Activated T-helper 2 cell treated with anti-CD3 and anti-CD28 coated beads, Interferon-gamma antibody, Interleukin-2, Interleukin-4, amounts not matched to agents 10 μg/mL and 5 μg/mL and 100 μg/mL, durations not matched to agents 14 hours and 24 hours and 36 hours (primary cell): ENCODE measurements around the gene AGAP3. TPM values are rescaled to one million over a fixed set of nuclear protein-coding genes. Genes with fewer than 3 reads are reported as not detected.

Source experiments
- DNase-seq: peaks from one replicate; pipeline ENCODE4 v3.0.0; 2021; ENCODE audit warnings: low spot score
- H3K27ac Mint-ChIP-seq: one replicate; pipeline ENCODE4 v1.8.0; 2021; ENCODE audit warnings: mixed read lengths
- H3K27me3 Mint-ChIP-seq: one replicate; pipeline ENCODE4 v1.8.0; 2021; ENCODE audit warnings: low read depth, mixed read lengths
- H3K36me3 Mint-ChIP-seq: one replicate; pipeline ENCODE4 v1.8.0; 2021; ENCODE audit warnings: low read depth, mixed read lengths
- H3K4me1 Mint-ChIP-seq: one replicate; pipeline ENCODE4 v1.8.0; 2021; ENCODE audit warnings: low read depth, mixed read lengths
- H3K4me3 Mint-ChIP-seq: one replicate; pipeline ENCODE4 v1.8.0; 2021; ENCODE audit warnings: low read depth, mild to moderate bottlenecking, moderate library complexity, mixed read lengths
- H3K9me3 Mint-ChIP-seq: one replicate; pipeline ENCODE4 v1.8.0; 2021; ENCODE audit warnings: mixed read lengths
- intact Hi-C: fragments of 100-400 bp; cut with micrococcal nuclease; formaldehyde crosslinking; loops from one replicate; pipeline ENCODE4 v1.15.1; 2023
- total RNA-seq: library from RNA; stranded (reverse); gene quantifications from 2 replicates; pipeline ENCODE4 v1.2.3, GENCODE V29; 2022

The AGAP3 gene
- total RNA-seq, 1 donor from 2014 or later, result 62.5 TPM

DNA sequence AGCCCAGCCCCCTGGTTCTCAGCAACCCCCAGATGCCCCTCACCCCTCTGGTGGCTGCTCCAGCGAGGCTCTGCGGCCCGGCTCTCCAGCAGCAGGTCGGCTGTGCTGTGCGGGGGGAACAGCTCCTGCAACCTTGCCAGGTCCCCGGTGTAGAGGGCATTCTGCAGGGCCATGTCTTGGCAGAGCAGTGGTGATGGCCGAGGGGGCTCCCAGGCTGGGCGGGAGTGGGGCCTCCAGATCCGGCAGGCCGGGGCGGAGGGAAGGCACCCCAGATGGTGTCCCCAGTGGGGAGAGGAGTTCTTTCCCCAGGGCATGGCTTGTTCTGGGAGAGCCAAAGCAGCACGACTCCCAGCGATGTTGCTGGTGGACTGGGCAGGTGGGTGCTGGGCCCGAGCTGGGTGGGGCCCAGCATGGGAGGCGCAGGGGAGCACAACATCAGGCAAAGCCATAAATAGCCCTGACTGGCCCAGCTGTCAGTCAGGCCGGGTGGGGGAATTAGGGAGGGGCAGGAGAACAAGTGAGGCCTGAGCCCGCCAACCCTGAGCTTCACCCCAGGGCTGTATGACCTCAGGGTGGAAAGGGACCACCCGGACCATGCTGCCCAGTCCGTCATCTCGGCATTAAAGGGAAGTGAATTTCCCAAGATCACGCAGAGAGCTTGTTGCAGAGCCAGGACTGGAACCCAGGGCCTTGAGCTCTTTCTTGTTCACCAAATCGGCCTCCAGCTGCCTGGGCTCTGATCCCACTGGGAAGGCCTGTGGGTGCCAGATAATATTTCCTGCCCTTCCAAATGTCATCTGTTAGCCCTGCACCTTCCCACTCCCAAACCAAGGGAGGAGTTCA, 101.4 kb downstream of the AGAP3 start:
- DNase-seq, result no peak
- Mint-ChIP-seq H3K27me3 (peaks cover 10% of the 10 kb centered on the region), H3K4me1 (no peaks in the 10 kb centered on the region), H3K4me3 (no peak overlapping the region), H3K36me3 (no peaks in the 10 kb centered on the region), H3K27ac (no peak overlapping the region), H3K9me3 (no peaks in the 10 kb centered on the region)
- intact Hi-C loops, result no loop called here

- intact Hi-C loops, result no loop called here
- DNase-seq, result no peak
- Mint-ChIP-seq H3K36me3 (no peaks in the 10 kb centered on the region), H3K27me3 (peaks cover 10% of the 10 kb centered on the region), H3K9me3 (no peaks in the 10 kb centered on the region), H3K4me1 (no peaks in the 10 kb centered on the region), H3K27ac (no peak overlapping the region), H3K4me3 (no peak overlapping the region)
These were observed 101.9 kb downstream of the AGAP3 start for GRCh38 chr7:151188252-151188542.

DNA sequence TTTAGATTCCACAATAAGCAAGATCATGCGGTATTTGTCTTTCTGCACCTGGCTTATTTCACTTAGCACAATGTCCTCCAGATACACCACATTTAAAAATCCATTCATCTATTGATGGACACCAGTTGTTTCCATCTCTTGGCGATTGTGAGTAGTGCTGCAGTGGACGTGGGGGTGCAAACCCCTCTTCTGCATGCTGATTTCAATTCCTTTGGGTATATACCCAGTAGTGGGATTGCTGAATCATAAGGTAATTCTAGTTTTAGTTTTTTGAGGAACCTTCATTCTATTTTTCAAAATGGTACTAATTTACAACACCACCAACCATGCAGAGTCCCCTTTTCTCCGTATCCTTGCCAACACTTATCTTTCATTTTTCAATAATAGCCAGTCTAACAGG, 102.8 kb downstream of the AGAP3 start:
- no peak overlapping the region for H3K4me3 Mint-ChIP-seq
- H3K27ac Mint-ChIP-seq, result no peak overlapping the region
- intact Hi-C loops, result no loop called here
- H3K9me3 Mint-ChIP-seq, result no peaks in the 10 kb centered on the region
- peaks cover 10% of the 10 kb centered on the region for H3K27me3 Mint-ChIP-seq
- H3K36me3 Mint-ChIP-seq, result no peaks in the 10 kb centered on the region
- DNase-seq, result no peak
- H3K4me1 Mint-ChIP-seq, result no peaks in the 10 kb centered on the region

- intact Hi-C loops, result no loop called here
- H3K27ac Mint-ChIP-seq, result no peak overlapping the region
- H3K9me3 Mint-ChIP-seq, result no peaks in the 10 kb centered on the region
- H3K36me3 Mint-ChIP-seq, result no peaks in the 10 kb centered on the region
- H3K4me1 Mint-ChIP-seq, result no peaks in the 10 kb centered on the region
- H3K4me3 Mint-ChIP-seq, result no peak overlapping the region
- no peak for DNase-seq
- peaks cover 15% of the 10 kb centered on the region for H3K27me3 Mint-ChIP-seq
These were observed 105.3 kb downstream of the AGAP3 start for GRCh38 chr7:151191544-151191943.

- Mint-ChIP-seq H3K27me3 (peaks cover 15% of the 10 kb centered on the region), H3K4me3 (no peak overlapping the region), H3K9me3 (no peaks in the 10 kb centered on the region), H3K36me3 (no peaks in the 10 kb centered on the region), H3K4me1 (no peaks in the 10 kb centered on the region), H3K27ac (no peak overlapping the region)
- intact Hi-C loops, result no loop called here
- DNase-seq, result no peak
These were observed 105.8 kb downstream of the AGAP3 start for GRCh38 chr7:151192002-151192539.

DNA sequence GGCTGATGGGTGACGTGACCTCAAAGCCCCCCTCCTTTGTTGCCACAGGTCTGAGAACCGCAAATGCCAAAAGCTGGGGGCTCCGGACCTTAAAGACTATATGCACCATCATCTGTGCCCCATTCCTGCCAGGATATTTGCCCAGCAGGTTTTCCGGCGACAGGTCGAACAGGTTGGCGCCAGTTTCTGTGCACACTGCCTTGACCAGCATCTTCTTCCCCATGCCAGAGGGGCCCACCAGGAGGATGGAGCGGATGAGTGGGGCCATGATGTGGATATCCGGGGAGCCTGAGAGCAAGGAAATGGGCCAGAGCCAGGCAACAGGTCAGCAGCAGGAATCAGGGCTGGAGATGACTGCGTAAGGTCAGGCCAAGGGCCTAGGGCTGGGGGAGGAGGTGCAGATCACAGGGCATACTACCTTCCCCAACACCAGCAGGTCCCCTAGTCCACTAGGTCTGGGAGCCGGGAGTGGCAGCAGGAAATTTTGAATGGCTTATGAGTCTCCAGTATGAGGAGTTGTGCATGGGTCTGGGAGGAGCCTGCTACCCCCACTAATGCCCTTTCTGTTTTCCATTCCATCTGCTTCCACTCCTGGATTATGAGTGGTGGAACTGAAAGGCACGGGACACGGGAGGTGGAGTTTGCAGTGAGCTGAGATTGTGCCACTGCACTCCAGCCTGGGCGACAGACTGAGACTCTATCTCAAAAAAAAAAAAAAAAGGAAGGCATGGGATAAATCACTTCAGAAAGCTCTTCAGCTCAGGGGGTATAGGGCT, 107.1 kb downstream of the AGAP3 start:
- Mint-ChIP-seq H3K4me1 (no peaks in the 10 kb centered on the region), H3K9me3 (no peaks in the 10 kb centered on the region), H3K36me3 (no peaks in the 10 kb centered on the region), H3K27ac (no peak overlapping the region), H3K4me3 (no peak overlapping the region), H3K27me3 (peaks cover 13% of the 10 kb centered on the region)
- no peak for DNase-seq
- intact Hi-C loops, result no loop called here

Other genes starting within 250 kb of the AGAP3 start
- gene AOC1, start 234.0 kb upstream of the AGAP3 start, total RNA-seq, result 0.16 TPM in 1 of 2 replicates, not detected in the other
- 0.30 and 0.41 TPM in 2 replicates for gene KCNH2, start 108.2 kb upstream of the AGAP3 start, total RNA-seq
- gene NOS3, start 95.5 kb upstream of the AGAP3 start, total RNA-seq, result 9.8 TPM in 2 replicates
- 5.0 and 6.4 TPM in 2 replicates for gene ATG9B, start 62.0 kb upstream of the AGAP3 start, total RNA-seq
- gene ABCB8, start 58.0 kb upstream of the AGAP3 start, total RNA-seq, result 59.5 and 59.6 TPM in 2 replicates
- gene ASIC3, start 37.9 kb upstream of the AGAP3 start, total RNA-seq, result 3.3 and 4.0 TPM in 2 replicates
- 24.1 and 25.7 TPM in 2 replicates for gene CDK5, start 28.6 kb upstream of the AGAP3 start, total RNA-seq
- gene SLC4A2, start 26.9 kb upstream of the AGAP3 start, total RNA-seq, result 106 and 109 TPM in 2 replicates
- gene FASTK, start 5.7 kb upstream of the AGAP3 start, total RNA-seq, result 83.2 and 85.2 TPM in 2 replicates
- gene TMUB1, start 3.0 kb upstream of the AGAP3 start, total RNA-seq, result 57.4 and 60.8 TPM in 2 replicates
- gene GBX1, start 81.2 kb downstream of the AGAP3 start, total RNA-seq, result not detected in 2 replicates
- not detected in 2 replicates for gene ASB10, start 100.8 kb downstream of the AGAP3 start, total RNA-seq
- gene H2BK1, start 124.0 kb downstream of the AGAP3 start, total RNA-seq, result not detected in 2 replicates
- gene ABCF2, start 140.7 kb downstream of the AGAP3 start, total RNA-seq, result 63.4 and 69.2 TPM in 2 replicates
- 43.8 and 46.0 TPM in 2 replicates for gene CHPF2, start 146.0 kb downstream of the AGAP3 start, total RNA-seq
- gene SMARCD3, start 162.2 kb downstream of the AGAP3 start, total RNA-seq, result 2.9 and 3.3 TPM in 2 replicates